ENCODE measurements around the gene TRIM62. TPM values are rescaled to one million over a fixed set of nuclear protein-coding genes. Genes with fewer than 3 reads are reported as not detected.

Gene TRIM62
- total RNA-seq, 1 donor from 2014 or later = 6.5 TPM

GRCh38 chr1:33146003-33146402 lies 35.8 kb downstream of the TRIM62 start:
- Histone ChIP-seq H3K27me3 (ENCODE audit: low read depth) (no peaks in the 10 kb centered on the region), H3K4me3 (no peak overlapping the region), H3K27ac (no peak overlapping the region), H3K4me1 (no peaks in the 10 kb centered on the region), H3K36me3 (peaks cover 30% of the 10 kb centered on the region), H3K9me3 (no peaks in the 10 kb centered on the region)
- intact Hi-C loops (cut with DNase I) = no loop called here
- DNase-seq = no peak
- TF ChIP-seq CTCF (IDR thresholded peaks at IDR 0.05) = no peak
- ATAC-seq = no peak

GRCh38 chr1:33143698-33144097 lies 38.1 kb downstream of the TRIM62 start:
- H3K4me1 ChIP-seq = no peaks in the 10 kb centered on the region
- intact Hi-C loops (cut with DNase I) = no loop called here

GRCh38 chr1:33143176-33143575 lies 38.7 kb downstream of the TRIM62 start:
- no peaks in the 10 kb centered on the region for H3K4me1 ChIP-seq
- DNase-seq (no peak), ATAC-seq (no peak)
- no peaks in the 10 kb centered on the region for H3K27me3 ChIP-seq (ENCODE audit: low read depth)
- no peak overlapping the region for H3K4me3 ChIP-seq
- H3K27ac ChIP-seq = no peak overlapping the region
- peaks cover 30% of the 10 kb centered on the region for H3K36me3 ChIP-seq
- intact Hi-C loops (cut with DNase I) = no loop called here
- no peak for TF ChIP-seq CTCF (IDR thresholded peaks at IDR 0.05)
- no peaks in the 10 kb centered on the region for H3K9me3 ChIP-seq

More at GRCh38 chr1:33143698-33144097, 38.1 kb downstream of the TRIM62 start:
- ATAC-seq = no peak
- Histone ChIP-seq H3K27me3 (ENCODE audit: low read depth) (no peaks in the 10 kb centered on the region), H3K9me3 (no peaks in the 10 kb centered on the region), H3K36me3 (peaks cover 30% of the 10 kb centered on the region), H3K27ac (no peak overlapping the region), H3K4me3 (no peak overlapping the region)
- no peak for TF ChIP-seq CTCF (IDR thresholded peaks at IDR 0.05)
- no peak for DNase-seq

GRCh38 chr1:33142483-33143064 lies 39.3 kb downstream of the TRIM62 start:
- H3K4me3 ChIP-seq = no peak overlapping the region
- H3K9me3 ChIP-seq = no peaks in the 10 kb centered on the region
- H3K4me1 ChIP-seq = no peaks in the 10 kb centered on the region
- intact Hi-C loops (cut with DNase I) = no loop called here
- DNase-seq = no peak
- no peaks in the 10 kb centered on the region for H3K27me3 ChIP-seq (ENCODE audit: low read depth)
- peaks cover 28% of the 10 kb centered on the region for H3K36me3 ChIP-seq
- H3K27ac ChIP-seq = no peak overlapping the region
- ATAC-seq = no peak
- no peak for TF ChIP-seq CTCF (IDR thresholded peaks at IDR 0.05)

GRCh38 chr1:33141781-33142180 lies 40.1 kb downstream of the TRIM62 start:
- intact Hi-C loops (cut with DNase I) = no loop called here
- peaks cover 21% of the 10 kb centered on the region for H3K36me3 ChIP-seq
- no peaks in the 10 kb centered on the region for H3K4me1 ChIP-seq
- H3K9me3 ChIP-seq = no peaks in the 10 kb centered on the region
- H3K4me3 ChIP-seq = no peak overlapping the region
- no peak for TF ChIP-seq CTCF (IDR thresholded peaks at IDR 0.05)
- H3K27me3 ChIP-seq (ENCODE audit: low read depth) = no peaks in the 10 kb centered on the region
- no peak overlapping the region for H3K27ac ChIP-seq
- no peak for ATAC-seq
- DNase-seq = no peak

Measured in lower lobe of right lung (tissue), 2 donors.